ENCODE results near the gene CFAP47. TPM values are rescaled to one million over a fixed set of nuclear protein-coding genes. Genes with fewer than 3 reads are reported as not detected.

CFAP47 gene
- total RNA-seq, 4 donors from 2014 or later: 2.4 to 8.8 (median 4.1) TPM

DNA sequence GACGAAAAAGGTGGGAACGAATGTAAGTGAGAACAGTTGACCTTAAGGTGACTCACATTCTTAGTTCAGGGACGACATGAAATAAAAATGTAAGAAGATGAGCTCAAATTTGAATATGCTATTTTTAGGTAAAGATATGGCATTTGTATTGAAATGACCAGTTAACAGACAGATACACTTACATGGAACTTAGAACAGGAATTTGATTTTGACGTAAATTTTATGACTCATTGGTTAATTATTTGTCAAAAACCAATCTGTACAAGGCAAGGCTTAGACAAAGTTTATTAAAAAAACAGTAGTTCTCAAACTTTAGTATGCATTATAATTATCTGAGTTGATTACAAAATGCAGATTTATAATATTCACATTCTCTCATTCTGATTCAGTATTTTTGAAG, 469.4 kb downstream of the CFAP47 start:
- Histone ChIP-seq H3K36me3 (no peaks in the 10 kb centered on the region), H3K9me3 (no peaks in the 10 kb centered on the region), H3K4me1 (no peaks in the 10 kb centered on the region), H3K27me3 (no peaks in the 10 kb centered on the region), H3K4me3 (replicated peaks in 1 of 3) (no peak overlapping the region), H3K27ac (no peak overlapping the region)
- TF ChIP-seq POLR2A (IDR thresholded peaks at IDR 0.05): no peak
- TF ChIP-seq, protein P1, sequence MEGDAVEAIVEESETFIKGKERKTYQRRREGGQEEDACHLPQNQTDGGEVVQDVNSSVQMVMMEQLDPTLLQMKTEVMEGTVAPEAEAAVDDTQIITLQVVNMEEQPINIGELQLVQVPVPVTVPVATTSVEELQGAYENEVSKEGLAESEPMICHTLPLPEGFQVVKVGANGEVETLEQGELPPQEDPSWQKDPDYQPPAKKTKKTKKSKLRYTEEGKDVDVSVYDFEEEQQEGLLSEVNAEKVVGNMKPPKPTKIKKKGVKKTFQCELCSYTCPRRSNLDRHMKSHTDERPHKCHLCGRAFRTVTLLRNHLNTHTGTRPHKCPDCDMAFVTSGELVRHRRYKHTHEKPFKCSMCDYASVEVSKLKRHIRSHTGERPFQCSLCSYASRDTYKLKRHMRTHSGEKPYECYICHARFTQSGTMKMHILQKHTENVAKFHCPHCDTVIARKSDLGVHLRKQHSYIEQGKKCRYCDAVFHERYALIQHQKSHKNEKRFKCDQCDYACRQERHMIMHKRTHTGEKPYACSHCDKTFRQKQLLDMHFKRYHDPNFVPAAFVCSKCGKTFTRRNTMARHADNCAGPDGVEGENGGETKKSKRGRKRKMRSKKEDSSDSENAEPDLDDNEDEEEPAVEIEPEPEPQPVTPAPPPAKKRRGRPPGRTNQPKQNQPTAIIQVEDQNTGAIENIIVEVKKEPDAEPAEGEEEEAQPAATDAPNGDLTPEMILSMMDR (IDR thresholded peaks at IDR 0.05): no peak
- WGBS, 2 donors: 71 to 74% methylated on average over 4 of the region's 4 CpGs
- no peak for DNase-seq
- intact Hi-C loops (cut with DNase I): no loop called here

- Histone ChIP-seq H3K4me1 (no peaks in the 10 kb centered on the region), H3K27ac (no peak overlapping the region), H3K27me3 (no peaks in the 10 kb centered on the region), H3K4me3 (replicated peaks in 1 of 3) (no peak overlapping the region), H3K36me3 (no peaks in the 10 kb centered on the region), H3K9me3 (no peaks in the 10 kb centered on the region)
- 97 to 99% methylated on average over 3 of the region's 3 CpGs for WGBS, 2 donors
- TF ChIP-seq, protein P1 (IDR thresholded peaks at IDR 0.05): no peak
- no peak for TF ChIP-seq POLR2A (IDR thresholded peaks at IDR 0.05)
- DNase-seq: no peak
- intact Hi-C loops (cut with DNase I): no loop called here
Measured at GRCh38 chrX:36401774-36402173, 482.2 kb downstream of the CFAP47 start.

GRCh38 chrX:36407836-36408235, 488.3 kb downstream of the CFAP47 start:
- intact Hi-C loops (cut with DNase I): no loop called here
- Histone ChIP-seq H3K4me1 (peaks cover 0 to 5% of the 10 kb centered on the region in 2 donors), H3K27me3 (no peaks in the 10 kb centered on the region), H3K36me3 (no peaks in the 10 kb centered on the region), H3K4me3 (replicated peaks in 1 of 3) (no peak overlapping the region), H3K27ac (peak overlapping the region in 1 of 3 donors; percentile 13), H3K9me3 (no peaks in the 10 kb centered on the region)
- WGBS, 2 donors: 21 to 31% methylated on average over 8 of the region's 8 CpGs
- peak; percentile 38 to 52 for DNase-seq
- TF ChIP-seq, protein P1 (IDR thresholded peaks at IDR 0.05): peak in 1 of 6 experiments; percentile 16
- no peak for TF ChIP-seq POLR2A (IDR thresholded peaks at IDR 0.05)

GRCh38 chrX:36414056-36414455, 494.5 kb downstream of the CFAP47 start:
- 100% methylated on average over 1 to 2 of the region's 2 CpGs for WGBS, 2 donors
- no peak for DNase-seq
- Histone ChIP-seq H3K4me1 (no peaks in the 10 kb centered on the region), H3K36me3 (no peaks in the 10 kb centered on the region), H3K27ac (no peak overlapping the region), H3K4me3 (replicated peaks in 1 of 3) (no peak overlapping the region), H3K27me3 (no peaks in the 10 kb centered on the region), H3K9me3 (no peaks in the 10 kb centered on the region)
- no peak for TF ChIP-seq POLR2A (IDR thresholded peaks at IDR 0.05)
- TF ChIP-seq, protein P1 (IDR thresholded peaks at IDR 0.05): no peak
- intact Hi-C loops (cut with DNase I): no loop called here

GRCh38 chrX:36422368-36422767, 502.8 kb downstream of the CFAP47 start:
- intact Hi-C loops (cut with DNase I): no loop called here
- 80 to 89% methylated on average over 1 of the region's 1 CpG for WGBS, 2 donors
- DNase-seq: no peak
- Histone ChIP-seq H3K36me3 (no peaks in the 10 kb centered on the region), H3K27me3 (no peaks in the 10 kb centered on the region), H3K27ac (no peak overlapping the region), H3K4me1 (no peaks in the 10 kb centered on the region), H3K4me3 (replicated peaks in 1 of 3) (no peak overlapping the region), H3K9me3 (no peaks in the 10 kb centered on the region)
- TF ChIP-seq, protein P1 (IDR thresholded peaks at IDR 0.05): no peak
- TF ChIP-seq POLR2A (IDR thresholded peaks at IDR 0.05): no peak

Data from thyroid gland (tissue), 4 donors.